Fibroblast of pulmonary artery (primary cell): ENCODE measurements around the gene LRP8.

ENCODE experiments used
- DNase-seq: peaks from one replicate; pipeline ENCODE4 v3.0.0-alpha.2; 2010; ENCODE audit warnings: low read depth
- H3K4me3 ChIP-seq: replicated peaks from 2 replicates; pipeline ENCODE4 v1.5.1; 2011; ENCODE audit warnings: low read depth, mild to moderate bottlenecking, control low read depth, low read length, moderate library complexity
- CTCF ChIP-seq: IDR thresholded peaks from 2 replicates; pipeline ENCODE4 v1.5.1; 2011; ENCODE audit warnings: mild to moderate bottlenecking, control low read depth, low read length, inconsistent platforms; ENCODE audit errors: missing control alignments

Gene LRP8

GRCh38 chr1:53264048-53264447, 63.8 kb downstream of the LRP8 start:
- no peak for TF ChIP-seq CTCF
- H3K4me3 ChIP-seq, result no peak overlapping the region
- DNase-seq, result no peak

- no peak for DNase-seq
- TF ChIP-seq CTCF, result no peak
- H3K4me3 ChIP-seq, result no peak overlapping the region
These were observed 65.9 kb downstream of the LRP8 start for GRCh38 chr1:53262000-53262399.

- no peak for TF ChIP-seq CTCF
- no peak overlapping the region for H3K4me3 ChIP-seq
- no peak for DNase-seq
These were observed 67.1 kb downstream of the LRP8 start for GRCh38 chr1:53260631-53261247.

GRCh38 chr1:53259932-53260331, 67.9 kb downstream of the LRP8 start:
- no peak for DNase-seq
- no peak for TF ChIP-seq CTCF
- no peak overlapping the region for H3K4me3 ChIP-seq

- H3K4me3 ChIP-seq, result no peak overlapping the region
- TF ChIP-seq CTCF, result no peak
- no peak for DNase-seq
These were observed 69.7 kb downstream of the LRP8 start for GRCh38 chr1:53258216-53258615.

GRCh38 chr1:53257454-53258081, 70.3 kb downstream of the LRP8 start:
- no peak for TF ChIP-seq CTCF

More at GRCh38 chr1:53257454-53258081, 70.3 kb downstream of the LRP8 start:
- no peak for DNase-seq
- H3K4me3 ChIP-seq, result no peak overlapping the region
